Upper lobe of left lung (tissue), 4 donors: ENCODE measurements around the gene DEPDC5.

ENCODE experiments used
- POLR2A ChIP-seq, 4 donors: fragments of 450-650 bp; IDR thresholded peaks; one replicate each; pipeline ENCODE4 v1.5.1; 2016 to 2017; ENCODE audit warnings: antibody characterized with exemption in 4 of 4, mild to moderate bottlenecking in 2 of 4
- TF ChIP-seq, protein P1 (sequence below), 6 experiments: fragments of 450-650 bp in 4 of 6; fragments of 200-600 bp in 2 of 6; sonication (generic) in 2 of 6; IDR thresholded peaks; one replicate each; pipeline ENCODE4 v1.5.1; 2016 to 2019; ENCODE audit warnings: antibody characterized with exemption in 6 of 6

DNA sequence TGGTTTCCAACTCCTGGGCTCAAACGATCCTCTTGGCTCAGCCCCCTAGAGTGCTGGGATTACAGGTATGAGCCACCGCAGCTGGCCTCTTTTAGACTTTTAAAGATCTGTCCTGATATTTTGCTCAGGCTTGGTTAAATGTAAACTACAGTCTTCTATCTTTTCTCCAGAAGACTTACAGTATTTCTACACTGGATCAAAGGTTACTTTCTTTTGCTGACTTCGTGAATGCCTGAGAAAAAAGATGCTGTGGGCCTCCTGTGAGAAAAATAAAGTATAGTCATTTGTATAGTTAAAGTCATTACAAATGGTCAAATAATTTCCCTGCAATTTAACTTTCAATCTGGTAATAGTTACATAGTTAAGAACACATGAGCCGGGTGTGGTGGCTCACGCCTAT is 19.6 kb downstream of the DEPDC5 start:
- TF ChIP-seq, protein P1, sequence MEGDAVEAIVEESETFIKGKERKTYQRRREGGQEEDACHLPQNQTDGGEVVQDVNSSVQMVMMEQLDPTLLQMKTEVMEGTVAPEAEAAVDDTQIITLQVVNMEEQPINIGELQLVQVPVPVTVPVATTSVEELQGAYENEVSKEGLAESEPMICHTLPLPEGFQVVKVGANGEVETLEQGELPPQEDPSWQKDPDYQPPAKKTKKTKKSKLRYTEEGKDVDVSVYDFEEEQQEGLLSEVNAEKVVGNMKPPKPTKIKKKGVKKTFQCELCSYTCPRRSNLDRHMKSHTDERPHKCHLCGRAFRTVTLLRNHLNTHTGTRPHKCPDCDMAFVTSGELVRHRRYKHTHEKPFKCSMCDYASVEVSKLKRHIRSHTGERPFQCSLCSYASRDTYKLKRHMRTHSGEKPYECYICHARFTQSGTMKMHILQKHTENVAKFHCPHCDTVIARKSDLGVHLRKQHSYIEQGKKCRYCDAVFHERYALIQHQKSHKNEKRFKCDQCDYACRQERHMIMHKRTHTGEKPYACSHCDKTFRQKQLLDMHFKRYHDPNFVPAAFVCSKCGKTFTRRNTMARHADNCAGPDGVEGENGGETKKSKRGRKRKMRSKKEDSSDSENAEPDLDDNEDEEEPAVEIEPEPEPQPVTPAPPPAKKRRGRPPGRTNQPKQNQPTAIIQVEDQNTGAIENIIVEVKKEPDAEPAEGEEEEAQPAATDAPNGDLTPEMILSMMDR (IDR thresholded peaks at IDR 0.05) = no peak
- TF ChIP-seq POLR2A (IDR thresholded peaks at IDR 0.05) = no peak
